SK-N-SH treated with all-trans-retinoic acid at 6 μM for 48 hours (cell line): ENCODE results near the gene MYLK4.

Experiments
- BACH2 ChIP-seq: fragments of 250-450 bp; sonication (Bioruptor Pico); IDR thresholded peaks from 2 replicates; pipeline ENCODE4 v1.9.0; 2021; ENCODE audit warnings: mild to moderate bottlenecking, borderline replicate concordance
- GLIS3 ChIP-seq: fragments of 250-450 bp; sonication (Bioruptor Pico); IDR thresholded peaks from 2 replicates; pipeline ENCODE4 v1.5.0; 2020; ENCODE audit warnings: mild to moderate bottlenecking, moderate library complexity
- ISL1 ChIP-seq: fragments of 250-450 bp; sonication (Bioruptor Pico); IDR thresholded peaks from 2 replicates; pipeline ENCODE4 v2.1.2; 2022; ENCODE audit warnings: mild to moderate bottlenecking, moderate library complexity
- OSR1 ChIP-seq: fragments of 250-450 bp; sonication (Bioruptor Pico); IDR thresholded peaks from 2 replicates; pipeline ENCODE4 v1.8.0; 2022; ENCODE audit warnings: moderate library complexity, mild to moderate bottlenecking, inconsistent platforms
- PATZ1 ChIP-seq: fragments of 250-450 bp; sonication (Bioruptor Pico); IDR thresholded peaks from 2 replicates; pipeline ENCODE4 v1.8.0; 2020; ENCODE audit warnings: mild to moderate bottlenecking, moderate library complexity, borderline replicate concordance
- TCF4 ChIP-seq: fragments of 250-450 bp; sonication (Bioruptor Pico); IDR thresholded peaks from 2 replicates; pipeline ENCODE4 v1.8.0; 2021; ENCODE audit warnings: mild to moderate bottlenecking, moderate library complexity, borderline replicate concordance
- TSHZ2 ChIP-seq: fragments of 250-450 bp; sonication (Bioruptor Pico); IDR thresholded peaks from 2 replicates; pipeline ENCODE4 v1.5.0; 2020; ENCODE audit warnings: mild to moderate bottlenecking, moderate library complexity
- ZC3H10 ChIP-seq: fragments of 250-450 bp; sonication (Bioruptor Pico); IDR thresholded peaks from 2 replicates; pipeline ENCODE4 v1.5.1; 2021; ENCODE audit warnings: mild to moderate bottlenecking, moderate library complexity
- ZNF70 ChIP-seq: fragments of 450-650 bp; formaldehyde crosslinking; IDR thresholded peaks from 2 replicates; pipeline ENCODE4 v1.5.0; 2020; ENCODE audit warnings: mild to moderate bottlenecking, moderate library complexity
- ZNF8 ChIP-seq: fragments of 450-650 bp; formaldehyde crosslinking; IDR thresholded peaks from 2 replicates; pipeline ENCODE4 v1.5.0; 2020; ENCODE audit warnings: mild to moderate bottlenecking, moderate library complexity

GRCh38 chr6:2716936-2717700 is 33.6 kb downstream of the MYLK4 start:
- TF ChIP-seq ISL1 (CRISPR knock-in tag) (no peak), ZNF70 (CRISPR knock-in tag) (no peak), TCF4 (no peak), GLIS3 (no peak), BACH2 (CRISPR knock-in tag) (no peak), ZC3H10 (CRISPR knock-in tag) (no peak), OSR1 (CRISPR knock-in tag) (no peak), PATZ1 (CRISPR knock-in tag) (no peak), ZNF8 (CRISPR knock-in tag) (no peak), TSHZ2 (CRISPR knock-in tag) (no peak)
